ENCODE measurements around the gene NMNAT2. TPM values are rescaled to one million over a fixed set of nuclear protein-coding genes. Genes with fewer than 3 reads are reported as not detected.

Gene NMNAT2
- total and polyA plus RNA-seq, 2 of the 4 experiments (the other 2 are of a cell fraction): 0.36 to 2.4 TPM

GRCh38 chr1:183212870-183213269 is 205.3 kb downstream of the NMNAT2 start:
- H2AK9ac ChIP-seq (replicated peaks; ENCODE audit: low read depth, low read length, poor library complexity): no peak overlapping the region
- intact Hi-C loops (cut with micrococcal nuclease) (no loop called here), in situ Hi-C loops (cut with MboI; ENCODE audit: low sequenced_read_pairs) (no loop called here), dilution Hi-C loops (cut with HindIII; ENCODE audit: low sequenced_read_pairs, unreplicated experiment) (no loop called here)
- no peak overlapping the region for H4K91ac ChIP-seq (ENCODE audit: insufficient read depth, low read depth, low read length)
- H3K4ac ChIP-seq (ENCODE audit: low read depth, low read length): no peak overlapping the region
- no peak overlapping the region for H2BK20ac ChIP-seq (ENCODE audit: low read depth, low read length)
- no peak overlapping the region for H3K4me2 ChIP-seq (ENCODE audit: low read depth, low read length)
- H3K27ac ChIP-seq (ENCODE audit: insufficient read depth, low read length): no peak overlapping the region
- H3K23ac ChIP-seq (ENCODE audit: low read depth, low read length): no peak overlapping the region
- H4K8ac ChIP-seq (ENCODE audit: low read depth in 2 of 2, low read length in 2 of 2): no peak overlapping the region
- H3K79me1 ChIP-seq (ENCODE audit: low read depth in 1 of 2, low read length in 2 of 2): no peaks in the 10 kb centered on the region
- H3K18ac ChIP-seq (ENCODE audit: low read depth, low read length): no peak overlapping the region
- no peaks in the 10 kb centered on the region for H4K20me1 ChIP-seq (ENCODE audit: insufficient read depth, low read length)
- H3K14ac ChIP-seq (replicated peaks; ENCODE audit: low read depth, low read length): no peak overlapping the region
- no peak overlapping the region; the same call in 1 of the 2 replicates for H2AK5ac ChIP-seq (ENCODE audit: low read depth, low read length)
- no peaks in the 10 kb centered on the region for H3K36me3 ChIP-seq (ENCODE audit: control insufficient read depth, insufficient read depth, low read length)
- no CpG with 5 or more reads among the region's 1 CpG for WGBS, 2 experiments (ENCODE audit: extremely low coverage in 2 of 2, insufficient read length in 1 of 2)
- ChIA-PET CTCF (no interaction called here), POLR2A (ENCODE audit: unreplicated experiment) (no interaction called here)
- ATAC-seq (ENCODE audit: low read depth) (no peak), DNase-seq (no peak)
- TF ChIP-seq NFE2L2 (IDR thresholded peaks at IDR 0.05; ENCODE audit: low read depth, low read length): no peak
- TF ChIP-seq MAFK (IDR thresholded peaks at IDR 0.05; ENCODE audit: low read depth, low read length): no peak
- no peak overlapping the region for H2BK15ac ChIP-seq (ENCODE audit: low read depth, low read length)
- peaks cover 6% of the 10 kb centered on the region; the same call in 1 of the 2 replicates for H3K27me3 ChIP-seq (ENCODE audit: control insufficient read depth, insufficient read depth, low read length)
- H2AFZ ChIP-seq (replicated peaks; ENCODE audit: low read length, poor library complexity): no peak overlapping the region
- H3K56ac ChIP-seq (ENCODE audit: extremely low read depth, insufficient read depth, low read length): no peak overlapping the region
- no peak overlapping the region for H2BK120ac ChIP-seq (ENCODE audit: low read depth, low read length)
- no peak overlapping the region for H3K4me3 ChIP-seq (ENCODE audit: insufficient read depth, low read depth, low read length)
- H3K9me3 ChIP-seq (ENCODE audit: control insufficient read depth, insufficient read depth, low read length): no peaks in the 10 kb centered on the region
- H3K4me1 ChIP-seq (ENCODE audit: control insufficient read depth, insufficient read depth, low read length): no peaks in the 10 kb centered on the region; the same call in 1 of the 2 replicates
- BruUV-seq (replicated peaks): no TSS peak
- H4K5ac ChIP-seq (ENCODE audit: low read depth, low read length): no peak overlapping the region
- peaks cover 3% of the 10 kb centered on the region; the same call in 1 of the 2 replicates for H3K9me1 ChIP-seq (ENCODE audit: insufficient read depth, low read length)
- no peak overlapping the region for H2BK5ac ChIP-seq (ENCODE audit: low read depth, low read length, poor library complexity, severe bottlenecking)
- no peak overlapping the region for H3K9ac ChIP-seq (ENCODE audit: low read depth, low read length)

Measured in IMR-90 (cell line).